Endothelial cell of hepatic sinusoid (primary cell): Measurements from ENCODE around the gene EXTL1.

Experiments
- in situ Hi-C: cut with HindIII; loops from 2 replicates; pipeline ENCODE4 v1.10.0; 2017; ENCODE audit warnings: low sequenced_read_pairs

The EXTL1 gene

GRCh38 chr1:25996966-25997827, 24.4 kb upstream of the EXTL1 start:
- in situ Hi-C loops = no loop called here

GRCh38 chr1:25997828-25998761, 23.5 kb upstream of the EXTL1 start, which contains the start of gene PAFAH2:
Gene PAFAH2, minus strand, starts transcription at chr1:25998063. Its CDS starts 7,247 bp downstream, at chr1:25990816.
- in situ Hi-C loops = no loop called here

GRCh38 chr1:25999041-25999800, 22.4 kb upstream of the EXTL1 start:
- in situ Hi-C loops = no loop called here

- in situ Hi-C loops = no loop called here
Observed at GRCh38 chr1:26003262-26003661, 18.3 kb upstream of the EXTL1 start.

GRCh38 chr1:26003756-26004155, 17.8 kb upstream of the EXTL1 start:
- in situ Hi-C loops = no loop called here

GRCh38 chr1:26005434-26006105, 16.0 kb upstream of the EXTL1 start:
- in situ Hi-C loops = no loop called here

- in situ Hi-C loops = no loop called here
Observed at GRCh38 chr1:26006710-26007109, 14.9 kb upstream of the EXTL1 start.

GRCh38 chr1:26009796-26010447, 11.7 kb upstream of the EXTL1 start:
- in situ Hi-C loops = no loop called here

GRCh38 chr1:26010825-26011224, 10.8 kb upstream of the EXTL1 start:
- in situ Hi-C loops = no loop called here

GRCh38 chr1:26012864-26013263, 8.7 kb upstream of the EXTL1 start:
- in situ Hi-C loops = no loop called here

- in situ Hi-C loops = no loop called here
Observed at GRCh38 chr1:26014179-26014578, 7.4 kb upstream of the EXTL1 start.

GRCh38 chr1:26015358-26015757, 6.2 kb upstream of the EXTL1 start:
- in situ Hi-C loops = no loop called here

GRCh38 chr1:26016258-26016952, 5.2 kb upstream of the EXTL1 start:
- in situ Hi-C loops = no loop called here

- in situ Hi-C loops = no loop called here
Observed at GRCh38 chr1:26016953-26017545, 4.5 kb upstream of the EXTL1 start.

- in situ Hi-C loops = no loop called here
Observed at GRCh38 chr1:26017606-26018005, 4.0 kb upstream of the EXTL1 start.

- in situ Hi-C loops = loop anchor here (5.0 kb wide), 1 partner anchor 38 kb away; no protein-coding TSS in a partner anchor
Observed at GRCh38 chr1:26019641-26020315, 1.8 kb upstream of the EXTL1 start.

GRCh38 chr1:26020330-26020768, 1.2 kb upstream of the EXTL1 start:
- in situ Hi-C loops = loop anchor here (5.0 kb wide), 1 partner anchor 37 kb away; no protein-coding TSS in a partner anchor
